PC-9 (cell line): ENCODE data around the gene NHEJ1. TPM values are rescaled to one million over a fixed set of nuclear protein-coding genes. Genes with fewer than 3 reads are reported as not detected.
A peak's percentile ranks its signal among the peaks of the same experiment; 100 is the strongest.

Experiments used
- BruUV-seq: library from RNA; stranded (reverse); fragments of 400-500 nt; replicated peaks from 2 replicates; lab custom pipeline; 2021; lab: Mats Ljungman, UMichigan
- CTCF ChIA-PET: fragments of 300-600 bp; sonication (Branson Sonifier 250); formaldehyde crosslinking; loops from one replicate; lab custom pipeline; 2022; ENCODE audit warnings: antibody characterized with exemption; lab: Charles Lee
- POLR2A ChIA-PET: fragments of 300-600 bp; sonication (Branson Sonifier 250); formaldehyde crosslinking; loops from one replicate; lab custom pipeline; 2022; ENCODE audit warnings: antibody characterized with exemption; ENCODE audit not compliant: unreplicated experiment; lab: Charles Lee
- DNase-seq, 2 experiments: peaks; one replicate each; pipeline versions ENCODE4 v3.0.0 to v3.0.0-alpha.2; 2015 to 2022; ENCODE audit warnings: mixed read lengths in 1 of 2
- H2AFZ ChIP-seq: fragments of 200-600 bp; sonication (generic); 2 replicates; pipeline ENCODE4 v1.8.1; 2017; ENCODE audit warnings: antibody characterized with exemption
- H3F3A ChIP-seq: fragments of 200-600 bp; sonication (generic); 2 replicates; pipeline ENCODE4 v1.8.1; 2017; ENCODE audit warnings: antibody characterized with exemption, mild to moderate bottlenecking, low read depth; ENCODE audit not compliant: insufficient read depth
- H3K27ac ChIP-seq: fragments of 200-600 bp; sonication (generic); 2 replicates; pipeline ENCODE4 v1.6.1; 2016; ENCODE audit warnings: mixed run types
- H3K27me3 ChIP-seq: fragments of 200-600 bp; sonication (generic); 2 replicates; pipeline ENCODE4 v1.6.1; 2016; ENCODE audit warnings: low read depth, mixed run types; ENCODE audit not compliant: insufficient read depth
- H3K36me3 ChIP-seq: fragments of 200-600 bp; sonication (generic); 2 replicates; pipeline ENCODE4 v1.6.1; 2016; ENCODE audit warnings: low read depth, mixed run types
- H3K4me1 ChIP-seq: fragments of 200-600 bp; sonication (generic); replicated peaks from 2 replicates; pipeline ENCODE4 v1.6.1; 2016; ENCODE audit warnings: mixed run types; ENCODE audit not compliant: insufficient read depth
- H3K4me2 ChIP-seq: fragments of 200-600 bp; sonication (generic); 2 replicates; pipeline ENCODE4 v1.6.1; 2017; ENCODE audit warnings: mixed run types
- H3K4me3 ChIP-seq: fragments of 200-600 bp; sonication (generic); 2 replicates; pipeline ENCODE4 v1.6.1; 2016; ENCODE audit warnings: mixed run types
- H3K79me2 ChIP-seq: fragments of 200-600 bp; sonication (generic); 2 replicates; pipeline ENCODE4 v1.6.1; 2017; ENCODE audit warnings: low read depth, mixed run types
- H3K9me2 ChIP-seq: fragments of 200-600 bp; sonication (generic); 2 replicates; pipeline ENCODE4 v1.8.1; 2017; ENCODE audit warnings: mild to moderate bottlenecking; ENCODE audit not compliant: insufficient read depth
- H3K9me3 ChIP-seq: fragments of 200-600 bp; sonication (generic); 2 replicates; pipeline ENCODE4 v1.8.1; 2016; ENCODE audit warnings: low read depth; ENCODE audit not compliant: insufficient read depth
- H4K20me1 ChIP-seq: fragments of 200-600 bp; sonication (generic); 2 replicates; pipeline ENCODE4 v1.8.1; 2017; ENCODE audit not compliant: insufficient read depth
- EZH2 ChIP-seq: fragments of 200-600 bp; sonication (generic); IDR thresholded peaks from 2 replicates; pipeline ENCODE4 v1.8.0; 2017; ENCODE audit warnings: antibody characterized with exemption, low read depth
- intact Hi-C: fragments of 100-400 bp; cut with micrococcal nuclease; formaldehyde crosslinking; loops from one replicate; pipeline ENCODE4 v1.10.0; 2022; ENCODE audit not compliant: unreplicated experiment
- total RNA-seq: library from RNA; stranded (reverse); gene quantifications from 2 replicates; pipeline ENCODE4 v1.2.3, GENCODE V29; 2021
- TF ChIP-seq, protein P1 (sequence below): fragments of 200-600 bp; sonication (generic); conservative IDR thresholded peaks from 2 replicates; pipeline ENCODE4 v1.6.1; 2017; ENCODE audit warnings: mixed run types, antibody characterized with exemption, mild to moderate bottlenecking, moderate library complexity

The NHEJ1 gene
- total RNA-seq, 1 experiment from 2014 or later: 9.8 TPM

DNA sequence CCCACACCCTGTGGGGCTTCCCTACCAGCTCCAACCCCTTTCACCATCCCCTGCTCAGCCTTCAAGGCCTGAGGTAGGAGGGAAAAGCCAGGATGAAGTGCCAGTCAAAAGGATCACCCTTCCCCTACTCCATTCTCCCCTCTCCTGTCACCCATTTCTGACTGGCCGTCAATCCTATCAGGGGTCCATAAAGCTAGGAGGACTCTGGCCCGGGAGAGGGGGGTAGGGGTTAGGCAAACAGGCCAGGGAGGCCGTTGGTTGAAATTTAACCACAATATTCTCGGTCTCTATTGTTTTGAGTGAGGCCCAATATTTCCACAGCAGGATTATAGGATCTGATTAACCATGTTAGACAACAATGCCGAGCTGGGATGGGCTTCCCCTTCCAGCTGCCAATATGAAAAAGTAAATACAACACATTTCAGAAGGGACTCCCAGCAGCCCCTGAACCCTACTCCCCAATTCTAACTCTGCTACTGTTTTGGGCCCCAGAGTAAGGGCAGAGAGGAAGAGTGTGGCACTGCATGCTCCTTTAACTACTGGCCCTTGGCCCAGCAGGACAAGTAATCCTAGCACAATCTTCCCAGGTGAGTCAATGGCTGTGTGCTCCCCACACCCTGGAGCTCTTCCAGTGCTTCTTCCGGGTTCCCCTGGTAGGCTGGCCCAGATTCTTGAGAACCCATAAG, 89.3 kb downstream of the NHEJ1 start:
- no peaks in the 10 kb centered on the region for H3K9me2 ChIP-seq
- H3K79me2 ChIP-seq: no peaks in the 10 kb centered on the region
- H3K27me3 ChIP-seq: no peaks in the 10 kb centered on the region
- 0 out of 2 replicates have a peak overlapping the region, but pooled peaks have one; percentile 1 for H3K4me2 ChIP-seq
- H3K27ac ChIP-seq: no peak overlapping the region
- ChIA-PET CTCF (interaction anchor here (1.0 to 1.5 kb wide), 2 partner anchors 13 to 32 kb away, joined by 3 to 6 read pairs; no protein-coding TSS in a partner anchor), POLR2A (interaction anchor here (0.6 kb wide), 1 partner anchor 69 kb away, joined by 6 read pairs; no protein-coding TSS in a partner anchor)
- peaks cover 13% of the 10 kb centered on the region for H3K4me1 ChIP-seq
- TF ChIP-seq, protein P1, sequence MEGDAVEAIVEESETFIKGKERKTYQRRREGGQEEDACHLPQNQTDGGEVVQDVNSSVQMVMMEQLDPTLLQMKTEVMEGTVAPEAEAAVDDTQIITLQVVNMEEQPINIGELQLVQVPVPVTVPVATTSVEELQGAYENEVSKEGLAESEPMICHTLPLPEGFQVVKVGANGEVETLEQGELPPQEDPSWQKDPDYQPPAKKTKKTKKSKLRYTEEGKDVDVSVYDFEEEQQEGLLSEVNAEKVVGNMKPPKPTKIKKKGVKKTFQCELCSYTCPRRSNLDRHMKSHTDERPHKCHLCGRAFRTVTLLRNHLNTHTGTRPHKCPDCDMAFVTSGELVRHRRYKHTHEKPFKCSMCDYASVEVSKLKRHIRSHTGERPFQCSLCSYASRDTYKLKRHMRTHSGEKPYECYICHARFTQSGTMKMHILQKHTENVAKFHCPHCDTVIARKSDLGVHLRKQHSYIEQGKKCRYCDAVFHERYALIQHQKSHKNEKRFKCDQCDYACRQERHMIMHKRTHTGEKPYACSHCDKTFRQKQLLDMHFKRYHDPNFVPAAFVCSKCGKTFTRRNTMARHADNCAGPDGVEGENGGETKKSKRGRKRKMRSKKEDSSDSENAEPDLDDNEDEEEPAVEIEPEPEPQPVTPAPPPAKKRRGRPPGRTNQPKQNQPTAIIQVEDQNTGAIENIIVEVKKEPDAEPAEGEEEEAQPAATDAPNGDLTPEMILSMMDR: no peak
- TF ChIP-seq EZH2: no peak
- H4K20me1 ChIP-seq: no peaks in the 10 kb centered on the region
- no peaks in the 10 kb centered on the region for H3K9me3 ChIP-seq
- H2AFZ ChIP-seq: no peak overlapping the region
- DNase-seq: peak in 1 of 2 experiments; percentile 47
- no peaks in the 10 kb centered on the region for H3F3A ChIP-seq
- intact Hi-C loops: no loop called here
- H3K4me3 ChIP-seq: no peak overlapping the region
- BruUV-seq: no TSS peak
- H3K36me3 ChIP-seq: no peaks in the 10 kb centered on the region

DNA sequence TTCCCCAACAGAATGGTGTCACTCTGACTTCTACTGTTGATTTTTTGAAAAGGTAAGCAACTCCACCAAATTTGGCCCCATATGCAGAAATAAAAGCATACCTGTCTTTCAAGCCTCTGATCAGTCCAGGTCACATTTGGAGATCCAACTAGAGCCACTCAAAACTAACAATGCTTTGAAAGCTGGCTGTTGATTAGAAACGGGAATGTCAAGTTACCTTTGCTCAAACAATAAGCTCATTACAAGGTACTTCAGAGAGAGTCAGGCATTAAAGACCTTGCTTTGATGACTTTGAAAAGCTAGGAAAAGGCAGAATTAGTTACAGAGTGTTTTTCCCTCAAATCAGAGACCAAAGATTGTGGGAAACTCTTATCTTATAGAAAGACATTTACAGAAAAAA, 95.1 kb downstream of the NHEJ1 start:
- Histone ChIP-seq H2AFZ (no peak overlapping the region), H3K36me3 (no peaks in the 10 kb centered on the region), H3K27me3 (peaks cover 27% of the 10 kb centered on the region), H3K4me2 (no peak overlapping the region), H3K79me2 (no peaks in the 10 kb centered on the region), H3F3A (no peaks in the 10 kb centered on the region), H3K27ac (no peak overlapping the region), H3K9me3 (no peaks in the 10 kb centered on the region), H3K9me2 (no peaks in the 10 kb centered on the region), H4K20me1 (no peaks in the 10 kb centered on the region), H3K4me3 (no peak overlapping the region), H3K4me1 (no peaks in the 10 kb centered on the region)
- intact Hi-C loops: no loop called here
- no peak for TF ChIP-seq EZH2
- TF ChIP-seq, protein P1: no peak
- no peak for DNase-seq
- no TSS peak for BruUV-seq
- POLR2A ChIA-PET: interaction anchor here (0.6 kb wide), 1 partner anchor 150 kb away, joined by 4 read pairs; no protein-coding TSS in a partner anchor
- CTCF ChIA-PET: no interaction called here

DNA sequence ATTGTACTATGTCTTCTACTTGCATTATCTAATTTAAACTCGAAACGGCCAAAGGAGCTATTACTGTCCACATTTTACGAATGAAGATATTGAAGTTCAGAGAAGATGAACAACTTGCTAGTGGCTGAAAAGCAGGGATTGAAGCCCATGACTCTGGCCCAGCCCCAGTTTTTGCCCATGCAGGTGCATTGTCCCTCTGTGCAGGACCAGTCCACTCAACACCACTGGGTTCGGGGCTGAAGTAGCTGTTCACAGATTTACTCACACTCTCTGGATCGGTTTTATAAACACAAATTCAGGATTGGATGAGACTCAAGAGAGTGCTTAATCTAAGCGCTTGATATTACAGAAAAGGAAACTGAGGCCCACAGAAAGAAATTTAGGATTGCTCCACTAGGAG, 98.5 kb downstream of the NHEJ1 start:
- Histone ChIP-seq H3K9me2 (no peaks in the 10 kb centered on the region), H3K79me2 (no peaks in the 10 kb centered on the region), H3K4me1 (no peaks in the 10 kb centered on the region), H3F3A (no peaks in the 10 kb centered on the region), H3K4me2 (no peak overlapping the region), H3K4me3 (no peak overlapping the region), H3K9me3 (no peaks in the 10 kb centered on the region), H2AFZ (no peak overlapping the region), H3K27me3 (peaks cover 59% of the 10 kb centered on the region), H4K20me1 (no peaks in the 10 kb centered on the region), H3K27ac (no peak overlapping the region), H3K36me3 (no peaks in the 10 kb centered on the region)
- ChIA-PET POLR2A (no interaction called here), CTCF (interaction anchor here (1.0 kb wide), 1 partner anchor 11 kb away, joined by 4 read pairs; no protein-coding TSS in a partner anchor)
- DNase-seq: no peak
- intact Hi-C loops: no loop called here
- TF ChIP-seq, protein P1: no peak
- no peak for TF ChIP-seq EZH2
- BruUV-seq: no TSS peak
